HG03354 (cell line): ENCODE measurements around the gene SUGP2.

Source experiments
- ATAC-seq: cut with Tn5 transposase; IDR thresholded peaks from one replicate; pipeline ENCODE4 v1.9.1; 2021; ENCODE audit warnings: mild to moderate bottlenecking; ENCODE audit not compliant: unreplicated experiment, poor library complexity, severe bottlenecking

SUGP2 gene

GRCh38 chr19:19033426-19034203 is at the start of gene SUGP2, which contains the start of gene ARMC6:
SUGP2 (minus strand) TSS chr19:19033517; CDS start chr19:19031071, 2,446 bp downstream.
ARMC6 (plus strand) TSS chr19:19033603; CDS start chr19:19034210, 607 bp downstream.
- peak; percentile 74 for ATAC-seq

- no peak for ATAC-seq
These were observed 48.4 kb upstream of the SUGP2 start for GRCh38 chr19:19081642-19082151.

GRCh38 chr19:19079571-19079970 is 46.3 kb upstream of the SUGP2 start:
- no peak for ATAC-seq

GRCh38 chr19:19078801-19079200 is 45.5 kb upstream of the SUGP2 start:
- no peak for ATAC-seq

- ATAC-seq, result no peak
These were observed 43.8 kb upstream of the SUGP2 start for GRCh38 chr19:19077103-19077502.

GRCh38 chr19:19076476-19076875 is 43.2 kb upstream of the SUGP2 start:
- ATAC-seq, result no peak

- ATAC-seq, result no peak
These were observed 41.8 kb upstream of the SUGP2 start for GRCh38 chr19:19075126-19075525.

- no peak for ATAC-seq
These were observed 41.0 kb upstream of the SUGP2 start for GRCh38 chr19:19074196-19074882.

GRCh38 chr19:19071897-19072296 is 38.6 kb upstream of the SUGP2 start:
- no peak for ATAC-seq

GRCh38 chr19:19068659-19069654 is 35.6 kb upstream of the SUGP2 start:
- no peak for ATAC-seq

GRCh38 chr19:19067276-19068072 is 34.2 kb upstream of the SUGP2 start:
- no peak for ATAC-seq

GRCh38 chr19:19064811-19065745 is 31.8 kb upstream of the SUGP2 start:
- no peak for ATAC-seq

- peak; percentile 25 for ATAC-seq
These were observed 30.9 kb upstream of the SUGP2 start for GRCh38 chr19:19064098-19064722.

- ATAC-seq, result peak; percentile 92
These were observed 30.1 kb upstream of the SUGP2 start, which contains the start of gene SLC25A42 for GRCh38 chr19:19063183-19064097. SLC25A42 (plus strand) TSS chr19:19063994; CDS start chr19:19096125, 32,131 bp downstream.

- ATAC-seq, result no peak
These were observed 29.3 kb upstream of the SUGP2 start for GRCh38 chr19:19062454-19063182.

GRCh38 chr19:19061506-19061905 is 28.2 kb upstream of the SUGP2 start:
- no peak for ATAC-seq
